Mucosa of gallbladder (tissue), 1 donor: ENCODE results near the gene HIVEP3. TPM values are rescaled to one million over a fixed set of nuclear protein-coding genes. Genes with fewer than 3 reads are reported as not detected.
A peak's percentile ranks its signal among the peaks of the same experiment; 100 is the strongest.

ENCODE experiments used
- DNase-seq: peaks from one replicate; pipeline ENCODE4 v3.0.0-alpha.2; 2020; ENCODE audit warnings: low spot score
- total RNA-seq: library from RNA; stranded (reverse); gene quantifications from one replicate; pipeline ENCODE4 v1.2.1, GENCODE V29; 2021
- donor health status: DM: no; HTN: no; CAD: no.

The HIVEP3 gene
- total RNA-seq, 1 donor from 2014 or later = 8.7 TPM

DNA sequence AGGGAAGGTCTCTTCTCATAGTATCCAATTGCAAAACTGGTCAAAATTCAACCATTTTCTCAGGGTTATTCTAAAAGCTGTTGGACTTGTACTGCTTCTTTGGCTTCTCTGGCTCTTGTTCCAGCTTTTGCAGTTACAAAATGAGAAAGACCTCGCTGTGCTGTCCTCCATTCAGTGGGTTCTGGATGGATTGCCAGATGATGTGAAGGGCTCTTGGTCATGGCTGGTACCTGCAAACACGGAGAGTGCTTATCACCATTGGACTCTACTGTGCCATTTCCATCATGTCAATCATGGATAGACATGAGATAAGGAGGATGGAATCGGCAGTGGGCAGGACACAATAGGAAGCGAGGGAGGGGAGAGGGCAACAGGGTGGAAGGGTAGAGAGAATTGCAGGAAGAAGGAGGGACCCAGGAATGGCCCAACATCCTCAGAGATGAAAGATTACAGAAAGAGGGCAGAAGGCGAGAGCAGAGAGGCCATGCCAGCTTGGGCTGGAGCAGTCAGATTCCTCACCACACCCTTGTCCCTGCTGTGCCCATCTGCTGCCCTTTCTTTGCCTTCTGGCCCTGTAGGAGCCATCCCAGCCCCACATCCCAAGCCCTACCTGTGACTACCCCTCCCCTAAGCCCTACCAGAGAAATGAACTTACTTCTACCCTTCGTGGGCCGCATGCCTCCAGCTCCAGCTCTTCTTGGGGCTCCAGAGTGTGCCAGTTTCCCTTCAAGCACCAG is 70.3 kb downstream of the HIVEP3 start:
- no peak for DNase-seq

GRCh38 chr1:41847733-41848132 is 71.0 kb downstream of the HIVEP3 start:
- DNase-seq = no peak

GRCh38 chr1:41846625-41847405 is 71.9 kb downstream of the HIVEP3 start:
- no peak for DNase-seq

DNA sequence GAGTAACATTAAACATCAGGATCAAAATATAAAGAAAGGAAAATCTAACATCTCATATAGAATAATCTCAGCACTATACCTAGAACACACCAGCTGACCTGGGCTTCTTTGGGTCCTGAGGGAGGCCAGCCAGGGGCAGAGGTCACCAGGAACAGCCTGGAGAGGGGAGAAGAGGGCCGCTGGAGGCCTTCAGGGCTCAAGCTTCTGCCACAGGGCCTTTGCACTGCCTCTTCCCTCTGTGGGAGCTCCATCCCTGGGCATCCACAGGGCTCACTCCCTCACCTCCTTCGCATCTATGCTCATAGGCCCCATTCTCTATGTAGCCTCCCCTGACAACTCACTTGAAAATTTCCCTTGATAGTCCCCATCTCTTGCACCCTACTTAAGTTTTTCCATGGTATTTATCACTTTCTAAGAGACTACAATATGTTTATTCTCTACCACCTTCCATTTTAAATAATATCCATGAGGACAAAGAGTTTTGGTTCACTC is 73.9 kb downstream of the HIVEP3 start:
- no peak for DNase-seq

GRCh38 chr1:41844255-41844654 is 74.5 kb downstream of the HIVEP3 start:
- DNase-seq = no peak

DNA sequence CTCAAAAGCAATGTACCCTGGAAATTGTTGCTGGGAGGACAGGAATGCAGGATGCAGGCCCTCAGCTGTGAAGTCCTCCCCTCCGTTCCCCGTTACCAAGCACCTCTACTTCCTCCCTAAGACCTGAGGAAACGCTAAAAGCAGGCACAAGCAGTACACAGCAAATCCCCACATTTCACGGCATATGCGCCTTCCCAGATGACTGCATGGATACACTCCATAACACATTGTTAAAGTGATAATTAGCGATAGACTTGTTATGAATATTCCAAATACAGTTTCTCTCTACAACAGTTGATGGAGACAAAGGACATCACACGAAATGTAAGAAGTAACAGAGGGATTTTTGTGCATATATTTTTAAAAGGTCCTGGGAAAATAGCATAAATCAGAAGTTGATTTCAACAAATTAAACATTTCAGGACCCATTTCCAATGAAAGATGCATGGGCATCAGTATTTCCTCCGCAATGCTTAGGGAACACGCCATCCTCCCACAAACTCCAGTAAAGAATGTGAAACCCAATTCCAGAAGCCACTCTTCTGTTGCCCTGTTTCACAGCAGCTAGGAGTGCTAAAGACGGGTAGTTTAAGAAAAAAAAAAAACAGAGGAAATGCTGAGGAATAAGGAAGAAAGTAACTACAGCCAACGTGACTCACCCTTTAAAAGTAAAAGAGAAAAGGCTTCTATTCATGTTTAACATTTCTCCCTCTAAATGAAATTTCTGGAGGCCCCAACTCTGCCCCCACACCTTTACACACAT is 75.5 kb downstream of the HIVEP3 start:
- no peak for DNase-seq

- DNase-seq = no peak
Observed at GRCh38 chr1:41842326-41842725, 76.4 kb downstream of the HIVEP3 start.

DNA sequence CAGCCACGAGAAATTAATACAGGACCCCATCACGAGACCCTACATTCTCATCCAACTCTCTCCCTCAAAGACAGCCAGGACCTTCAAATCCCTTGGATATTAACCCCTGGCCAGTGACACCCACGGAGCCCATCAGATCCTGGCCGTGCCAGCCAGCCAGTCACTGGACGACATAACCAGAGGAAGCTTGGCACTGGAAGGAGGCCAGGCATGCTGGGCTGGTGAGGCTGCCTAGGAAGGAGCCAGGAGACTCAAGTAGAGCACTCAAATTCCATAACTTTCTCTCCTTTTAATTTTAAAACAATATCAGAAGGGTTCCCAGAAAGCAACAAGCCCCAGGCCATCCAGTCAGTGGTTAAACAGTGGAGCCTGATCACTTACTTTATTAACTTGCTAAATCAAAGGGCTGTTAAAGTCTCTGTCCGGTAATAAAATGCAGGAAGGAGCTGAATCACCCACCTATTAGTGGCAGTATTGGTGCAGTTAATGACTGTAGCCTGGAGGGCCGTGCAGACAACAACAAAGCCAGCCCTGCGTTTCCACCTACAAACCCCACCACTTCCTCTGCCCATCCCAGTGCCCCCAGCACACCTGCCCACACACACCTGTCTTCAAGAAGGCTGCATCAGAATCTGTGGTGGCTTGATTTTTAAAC is 78.0 kb downstream of the HIVEP3 start:
- DNase-seq = no peak

GRCh38 chr1:41838266-41838665 is 80.5 kb downstream of the HIVEP3 start:
- no peak for DNase-seq

GRCh38 chr1:41837691-41838090 is 81.0 kb downstream of the HIVEP3 start:
- no peak for DNase-seq

GRCh38 chr1:41835485-41835884 is 83.2 kb downstream of the HIVEP3 start:
- DNase-seq = no peak

GRCh38 chr1:41833519-41834000 is 85.2 kb downstream of the HIVEP3 start:
- no peak for DNase-seq

GRCh38 chr1:41830726-41831125 is 88.0 kb downstream of the HIVEP3 start:
- no peak for DNase-seq

GRCh38 chr1:41827991-41828570 is 90.6 kb downstream of the HIVEP3 start:
- no peak for DNase-seq

GRCh38 chr1:41823471-41823870 is 95.3 kb downstream of the HIVEP3 start:
- peak; percentile 16 for DNase-seq

GRCh38 chr1:41822866-41823265 is 95.9 kb downstream of the HIVEP3 start:
- DNase-seq = no peak

GRCh38 chr1:41819843-41820242 is 98.9 kb downstream of the HIVEP3 start:
- no peak for DNase-seq

GRCh38 chr1:41819069-41819468 is 99.7 kb downstream of the HIVEP3 start:
- no peak for DNase-seq

- DNase-seq = no peak
Observed at GRCh38 chr1:41816061-41816460, 102.7 kb downstream of the HIVEP3 start.

- no peak for DNase-seq
Observed at GRCh38 chr1:41813755-41814745, 104.7 kb downstream of the HIVEP3 start.
